ENCODE data around the gene UFD1. TPM values are rescaled to one million over a fixed set of nuclear protein-coding genes. Genes with fewer than 3 reads are reported as not detected.

The UFD1 gene
- total and polyA plus RNA-seq, 2 donors (not counting 1 experiment from before 2014, with no cell fraction given) = 41.3 to 86.2 TPM

DNA sequence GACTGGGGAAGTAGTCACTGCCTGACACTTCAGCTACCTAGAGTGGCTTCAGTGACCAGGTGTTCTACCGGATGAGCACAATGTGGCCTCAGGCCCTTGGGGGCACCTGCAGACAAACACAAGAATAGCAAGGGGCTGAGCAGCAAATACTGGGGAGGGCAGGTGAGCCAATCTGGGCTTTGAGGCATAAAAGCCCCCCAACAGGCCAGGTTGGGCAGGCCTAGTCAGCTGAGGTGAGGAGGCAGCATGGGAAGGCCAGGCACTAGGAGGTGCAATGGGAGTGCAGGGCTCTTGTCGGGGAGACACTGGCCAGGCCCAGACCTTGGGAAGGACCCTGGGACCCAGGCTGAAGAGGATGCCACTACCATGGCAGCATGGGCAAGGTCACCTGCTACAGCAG lies 9.0 kb downstream of the UFD1 start:
- Histone ChIP-seq H3K79me2 (ENCODE audit: control insufficient read depth, insufficient read depth, low read length) (peaks cover 12% of the 10 kb centered on the region), H3K4me2 (ENCODE audit: extremely low read depth, insufficient read depth, low read length) (no peak overlapping the region), H3K9ac (ENCODE audit: insufficient read depth, low read length) (no peak overlapping the region), H3K27me3 (ENCODE audit: control insufficient read depth, insufficient read depth, low read length) (no peaks in the 10 kb centered on the region), H3K4me1 (ENCODE audit: control insufficient read depth, extremely low read depth, insufficient read depth, low read length) (no peaks in the 10 kb centered on the region), H4K20me1 (ENCODE audit: control insufficient read depth, extremely low read depth, insufficient read depth, low read length) (no peaks in the 10 kb centered on the region), H3K9me3 (ENCODE audit: control insufficient read depth, insufficient read depth, low read depth, low read length) (no peaks in the 10 kb centered on the region), H3K36me3 (ENCODE audit: control insufficient read depth, insufficient read depth, low read length) (peaks cover 38% of the 10 kb centered on the region), H3K27ac (ENCODE audit: insufficient read depth, low read length) (no peak overlapping the region), H3K4me3 (replicated peaks in 1 of 4; ENCODE audit: control extremely low read depth in 1 of 4, insufficient read depth in 1 of 4, low read depth in 3 of 4, low read length in 4 of 4) (no peak overlapping the region), H2AFZ (ENCODE audit: low read length) (no peak overlapping the region)
- TF ChIP-seq EZH2 (IDR thresholded peaks at IDR 0.05; ENCODE audit: low read length, missing control alignments) = no peak
- TF ChIP-seq, protein P1, sequence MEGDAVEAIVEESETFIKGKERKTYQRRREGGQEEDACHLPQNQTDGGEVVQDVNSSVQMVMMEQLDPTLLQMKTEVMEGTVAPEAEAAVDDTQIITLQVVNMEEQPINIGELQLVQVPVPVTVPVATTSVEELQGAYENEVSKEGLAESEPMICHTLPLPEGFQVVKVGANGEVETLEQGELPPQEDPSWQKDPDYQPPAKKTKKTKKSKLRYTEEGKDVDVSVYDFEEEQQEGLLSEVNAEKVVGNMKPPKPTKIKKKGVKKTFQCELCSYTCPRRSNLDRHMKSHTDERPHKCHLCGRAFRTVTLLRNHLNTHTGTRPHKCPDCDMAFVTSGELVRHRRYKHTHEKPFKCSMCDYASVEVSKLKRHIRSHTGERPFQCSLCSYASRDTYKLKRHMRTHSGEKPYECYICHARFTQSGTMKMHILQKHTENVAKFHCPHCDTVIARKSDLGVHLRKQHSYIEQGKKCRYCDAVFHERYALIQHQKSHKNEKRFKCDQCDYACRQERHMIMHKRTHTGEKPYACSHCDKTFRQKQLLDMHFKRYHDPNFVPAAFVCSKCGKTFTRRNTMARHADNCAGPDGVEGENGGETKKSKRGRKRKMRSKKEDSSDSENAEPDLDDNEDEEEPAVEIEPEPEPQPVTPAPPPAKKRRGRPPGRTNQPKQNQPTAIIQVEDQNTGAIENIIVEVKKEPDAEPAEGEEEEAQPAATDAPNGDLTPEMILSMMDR (conservative IDR thresholded peaks at IDR 0.05 in 1 of 2, IDR thresholded peaks at IDR 0.05 in 1 of 2; ENCODE audit: low read depth in 1 of 2, low read length in 2 of 2) = no peak
- no peak for DNase-seq (ENCODE audit: low read depth in 2 of 2)

DNA sequence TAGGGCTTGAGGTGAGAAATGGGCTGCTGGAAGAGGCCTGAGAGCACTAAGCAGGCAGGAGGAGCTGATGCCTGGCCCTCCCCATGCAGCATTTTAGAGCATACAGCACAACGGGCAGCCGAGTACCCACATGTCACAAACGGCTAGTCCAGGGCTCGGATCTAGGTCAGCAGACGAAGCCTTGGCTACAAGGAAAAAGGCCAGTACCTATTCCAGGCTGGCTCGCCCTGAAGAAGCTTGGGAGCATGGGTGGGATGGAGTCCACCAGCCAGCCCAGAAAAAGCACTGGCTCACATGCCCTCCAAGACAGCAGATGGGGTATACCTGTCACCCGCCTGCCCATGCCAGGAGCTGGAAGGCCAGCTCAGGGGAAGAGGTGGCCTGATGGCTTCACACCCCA lies 9.6 kb downstream of the UFD1 start:
- peaks cover 9% of the 10 kb centered on the region for H3K79me2 ChIP-seq (ENCODE audit: control insufficient read depth, insufficient read depth, low read length)
- no peak overlapping the region for H3K27ac ChIP-seq (ENCODE audit: insufficient read depth, low read length)
- H3K27me3 ChIP-seq (ENCODE audit: control insufficient read depth, insufficient read depth, low read length) = no peaks in the 10 kb centered on the region
- no peaks in the 10 kb centered on the region for H4K20me1 ChIP-seq (ENCODE audit: control insufficient read depth, extremely low read depth, insufficient read depth, low read length)
- no peak overlapping the region for H3K4me3 ChIP-seq (replicated peaks in 1 of 4; ENCODE audit: control extremely low read depth in 1 of 4, insufficient read depth in 1 of 4, low read depth in 3 of 4, low read length in 4 of 4)
- peaks cover 2% of the 10 kb centered on the region for H3K4me1 ChIP-seq (ENCODE audit: control insufficient read depth, extremely low read depth, insufficient read depth, low read length)
- peaks cover 41% of the 10 kb centered on the region for H3K36me3 ChIP-seq (ENCODE audit: control insufficient read depth, insufficient read depth, low read length)
- no peak for TF ChIP-seq EZH2 (IDR thresholded peaks at IDR 0.05; ENCODE audit: low read length, missing control alignments)
- no peaks in the 10 kb centered on the region for H3K9me3 ChIP-seq (ENCODE audit: control insufficient read depth, insufficient read depth, low read depth, low read length)
- no peak for DNase-seq (ENCODE audit: low read depth in 2 of 2)
- H3K4me2 ChIP-seq (ENCODE audit: extremely low read depth, insufficient read depth, low read length) = no peak overlapping the region
- H2AFZ ChIP-seq (ENCODE audit: low read length) = no peak overlapping the region
- no peak overlapping the region for H3K9ac ChIP-seq (ENCODE audit: insufficient read depth, low read length)

DNA sequence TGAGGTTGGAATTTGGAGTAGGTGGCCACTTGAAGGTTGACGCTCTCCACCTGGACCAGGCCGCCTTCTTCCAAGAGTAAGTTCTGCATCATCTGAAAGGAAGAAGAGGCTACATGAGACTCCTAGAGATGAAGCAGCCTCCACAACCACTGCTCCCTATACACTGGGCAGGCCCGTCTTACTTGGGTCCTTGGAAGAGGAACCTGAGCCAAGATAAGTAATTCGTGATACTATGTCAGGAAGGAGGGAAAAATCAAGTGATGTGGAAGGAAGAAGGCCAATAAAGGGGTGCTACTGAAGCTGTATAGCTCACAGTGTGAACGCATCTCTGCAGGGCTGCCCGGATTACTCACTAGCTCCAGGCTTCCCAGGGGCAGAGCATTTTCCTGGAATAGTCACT lies 11.1 kb downstream of the UFD1 start:
- no peaks in the 10 kb centered on the region for H3K27me3 ChIP-seq (ENCODE audit: control insufficient read depth, insufficient read depth, low read length)
- peaks cover 7% of the 10 kb centered on the region for H3K4me1 ChIP-seq (ENCODE audit: control insufficient read depth, extremely low read depth, insufficient read depth, low read length)
- peaks cover 38% of the 10 kb centered on the region for H3K36me3 ChIP-seq (ENCODE audit: control insufficient read depth, insufficient read depth, low read length)
- H4K20me1 ChIP-seq (ENCODE audit: control insufficient read depth, extremely low read depth, insufficient read depth, low read length) = no peaks in the 10 kb centered on the region
- no peak for DNase-seq (ENCODE audit: low read depth in 2 of 2)
- TF ChIP-seq EZH2 (IDR thresholded peaks at IDR 0.05; ENCODE audit: low read length, missing control alignments) = no peak
- TF ChIP-seq, protein P1 (conservative IDR thresholded peaks at IDR 0.05 in 1 of 2, IDR thresholded peaks at IDR 0.05 in 1 of 2; ENCODE audit: low read depth in 1 of 2, low read length in 2 of 2) = no peak
- no peak overlapping the region for H3K4me2 ChIP-seq (ENCODE audit: extremely low read depth, insufficient read depth, low read length)
- H3K9ac ChIP-seq (ENCODE audit: insufficient read depth, low read length) = no peak overlapping the region
- no peak overlapping the region for H2AFZ ChIP-seq (ENCODE audit: low read length)
- no peaks in the 10 kb centered on the region for H3K9me3 ChIP-seq (ENCODE audit: control insufficient read depth, insufficient read depth, low read depth, low read length)
- H3K4me3 ChIP-seq (replicated peaks in 1 of 4; ENCODE audit: control extremely low read depth in 1 of 4, insufficient read depth in 1 of 4, low read depth in 3 of 4, low read length in 4 of 4) = no peak overlapping the region
- H3K27ac ChIP-seq (ENCODE audit: insufficient read depth, low read length) = no peak overlapping the region
- peaks cover 2% of the 10 kb centered on the region for H3K79me2 ChIP-seq (ENCODE audit: control insufficient read depth, insufficient read depth, low read length)

All from fibroblast of lung (primary cell).